Measurements from ENCODE around the gene HEG1. TPM values are rescaled to one million over a fixed set of nuclear protein-coding genes. Genes with fewer than 3 reads are reported as not detected.

HEG1 gene
- total and polyA plus RNA-seq, 2 experiments from 2014 or later, result 1.8 to 8.8 TPM

DNA sequence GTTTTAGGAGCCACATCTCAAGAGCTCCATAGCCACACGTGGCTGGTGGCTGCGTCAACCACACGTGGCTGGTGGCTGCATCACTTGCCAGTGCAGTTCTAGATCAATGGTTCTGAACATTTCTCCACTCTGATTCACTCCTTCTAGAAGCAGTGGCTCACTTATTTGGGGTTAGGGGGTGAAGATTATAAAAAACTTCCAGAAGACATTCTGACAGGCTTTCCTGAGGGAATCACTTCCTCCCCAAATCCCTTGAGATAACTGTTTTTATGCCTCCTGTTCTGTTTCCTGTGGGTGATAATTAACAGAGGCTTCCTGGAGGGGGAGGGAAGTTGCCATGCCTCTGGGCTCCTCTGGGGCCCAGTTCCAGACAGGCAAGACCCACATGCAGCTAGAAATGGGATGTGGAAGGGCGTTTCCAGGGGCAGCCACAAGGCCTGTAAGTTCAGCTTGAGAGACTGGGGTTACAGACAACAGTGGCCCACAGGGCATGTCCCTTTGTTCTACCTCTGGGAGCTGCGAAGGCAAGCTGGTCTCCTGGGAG is 23.6 kb downstream of the HEG1 start:
- H3K4me2 ChIP-seq, result no peak overlapping the region
- no peak overlapping the region for H3K4me3 ChIP-seq
- H3K27me3 Mint-ChIP-seq (ENCODE audit: insufficient read depth, low read depth, poor library complexity), result no peaks in the 10 kb centered on the region
- H3K79me2 ChIP-seq (replicated peaks; ENCODE audit: insufficient read depth), result no peaks in the 10 kb centered on the region
- no peaks in the 10 kb centered on the region for H3K36me3 ChIP-seq (ENCODE audit: insufficient read depth)
- TF ChIP-seq CTCF (conservative IDR thresholded peaks at IDR 0.05; ENCODE audit: low read depth in 2 of 2) (no peak), EZH2 (IDR thresholded peaks at IDR 0.05; ENCODE audit: low read depth, unreplicated experiment) (no peak), JUNB (IDR thresholded peaks at IDR 0.05; ENCODE audit: unreplicated experiment) (no peak), CREB1 (CRISPR knock-in tag; IDR thresholded peaks at IDR 0.05; ENCODE audit: low read depth) (no peak), NANOG (IDR thresholded peaks at IDR 0.05; ENCODE audit: borderline replicate concordance) (no peak), POLR2AphosphoS5 (IDR thresholded peaks at IDR 0.05; ENCODE audit: low read depth) (no peak)
- no peaks in the 10 kb centered on the region for H3K4me1 ChIP-seq (ENCODE audit: insufficient read depth)
- H3K36me3 Mint-ChIP-seq (ENCODE audit: low read depth), result peaks cover 14% of the 10 kb centered on the region
- H4K20me1 ChIP-seq (replicated peaks; ENCODE audit: insufficient read depth), result no peaks in the 10 kb centered on the region
- no peak overlapping the region for H2AFZ ChIP-seq
- H3K27ac Mint-ChIP-seq, result no peak overlapping the region; the same call in 1 of the 2 replicates
- H3K9me3 Mint-ChIP-seq, result peaks cover 11% of the 10 kb centered on the region
- no peaks in the 10 kb centered on the region for H3F3A ChIP-seq (replicated peaks; ENCODE audit: low read depth)
- H3K27ac ChIP-seq (ENCODE audit: low read depth), result no peak overlapping the region
- H3K27me3 ChIP-seq (ENCODE audit: insufficient read depth), result no peaks in the 10 kb centered on the region
- peak; percentile 83 for ATAC-seq
- peaks cover 14% of the 10 kb centered on the region for H3K9me2 ChIP-seq (ENCODE audit: insufficient read depth)
- H3K4me3 Mint-ChIP-seq, result no peak overlapping the region
- peak; percentile 34 for DNase-seq (ENCODE audit: low spot score)
- H3K4me1 Mint-ChIP-seq, result peaks cover 9% of the 10 kb centered on the region; the same call in 2 of the 3 replicates

DNA sequence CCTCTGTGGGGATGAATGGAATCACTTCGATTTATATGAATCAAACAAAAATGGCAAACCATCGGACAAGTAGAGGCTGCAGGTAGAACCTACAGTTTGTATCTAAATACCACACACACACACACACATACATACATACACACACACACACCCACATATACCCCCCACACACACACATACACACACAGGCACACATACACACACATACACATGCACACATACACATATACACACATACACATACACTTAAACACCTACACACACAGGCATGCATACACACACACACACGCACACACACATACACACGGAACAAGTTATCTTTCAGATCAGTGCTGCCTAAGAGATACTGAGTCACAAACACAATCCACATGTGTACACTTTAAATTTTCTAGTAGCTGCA is 24.3 kb downstream of the HEG1 start:
- Mint-ChIP-seq H3K36me3 (ENCODE audit: low read depth) (peaks cover 14% of the 10 kb centered on the region), H3K27ac (no peak overlapping the region), H3K27me3 (ENCODE audit: insufficient read depth, low read depth, poor library complexity) (no peaks in the 10 kb centered on the region), H3K9me3 (peaks cover 11% of the 10 kb centered on the region), H3K4me1 (peaks cover 9% of the 10 kb centered on the region; the same call in 2 of the 3 replicates), H3K4me3 (no peak overlapping the region)
- H3K4me3 ChIP-seq, result no peak overlapping the region
- no peaks in the 10 kb centered on the region for H3K27me3 ChIP-seq (ENCODE audit: insufficient read depth)
- no peak overlapping the region for H3K27ac ChIP-seq (ENCODE audit: low read depth)
- H3K9me2 ChIP-seq (ENCODE audit: insufficient read depth), result peaks cover 14% of the 10 kb centered on the region
- no peak for ATAC-seq
- H3F3A ChIP-seq (replicated peaks; ENCODE audit: low read depth), result no peaks in the 10 kb centered on the region
- H3K4me1 ChIP-seq (ENCODE audit: insufficient read depth), result no peaks in the 10 kb centered on the region
- DNase-seq (ENCODE audit: low spot score), result no peak
- no peak overlapping the region for H3K4me2 ChIP-seq
- H3K36me3 ChIP-seq (ENCODE audit: insufficient read depth), result no peaks in the 10 kb centered on the region
- no peak overlapping the region for H2AFZ ChIP-seq
- no peaks in the 10 kb centered on the region for H3K79me2 ChIP-seq (replicated peaks; ENCODE audit: insufficient read depth)
- H4K20me1 ChIP-seq (replicated peaks; ENCODE audit: insufficient read depth), result no peaks in the 10 kb centered on the region
- no peak for TF ChIP-seq CREB1 (CRISPR knock-in tag; IDR thresholded peaks at IDR 0.05; ENCODE audit: low read depth)
- TF ChIP-seq ZNF114 (CRISPR knock-in tag; IDR thresholded peaks at IDR 0.05), result no peak
- TF ChIP-seq EZH2 (IDR thresholded peaks at IDR 0.05; ENCODE audit: low read depth, unreplicated experiment), result no peak
- TF ChIP-seq STAT1 (IDR thresholded peaks at IDR 0.05; ENCODE audit: unreplicated experiment), result no peak
- TF ChIP-seq EZH2phosphoT487 (IDR thresholded peaks at IDR 0.05; ENCODE audit: unreplicated experiment), result no peak
- TF ChIP-seq ZNF331 (CRISPR knock-in tag; IDR thresholded peaks at IDR 0.05; ENCODE audit: low read depth), result no peak
- TF ChIP-seq REST (IDR thresholded peaks at IDR 0.05; ENCODE audit: unreplicated experiment), result no peak
- TF ChIP-seq JUNB (IDR thresholded peaks at IDR 0.05; ENCODE audit: unreplicated experiment), result no peak
- no peak for TF ChIP-seq NANOG (IDR thresholded peaks at IDR 0.05; ENCODE audit: borderline replicate concordance)
- no peak for TF ChIP-seq CTCF (conservative IDR thresholded peaks at IDR 0.05; ENCODE audit: low read depth in 2 of 2)
